AG04449 (cell line): Measurements from ENCODE around the gene RBBP5.

Source experiments
- CTCF ChIA-PET: fragments of 350-600 bp; formaldehyde crosslinking; extraction: SDS; loops from one replicate; lab custom pipeline; 2021; ENCODE audit warnings: antibody characterized with exemption; lab: Yijun Ruan, JAX
- POLR2A ChIA-PET: fragments of 400-600, 350-600 bp; formaldehyde crosslinking; extraction: SDS; loops from one replicate; lab custom pipeline; 2020; ENCODE audit warnings: antibody characterized with exemption, inconsistent platforms; lab: Yijun Ruan, JAX
- DNase-seq: peaks from one replicate; pipeline ENCODE4 v3.0.0-alpha.2; 2010; ENCODE audit warnings: low read depth, low spot score
- H3K4me3 ChIP-seq: 2 replicates; pipeline ENCODE4 v1.5.1; 2011; ENCODE audit warnings: low read depth, mild to moderate bottlenecking, control low read depth, low read length
- CTCF ChIP-seq: IDR thresholded peaks from one replicate; pipeline ENCODE4 v1.5.1; 2011; ENCODE audit warnings: mild to moderate bottlenecking, moderate library complexity, low read length, control low read depth, inconsistent platforms; ENCODE audit not compliant: insufficient read depth; ENCODE audit errors: missing control alignments

The RBBP5 gene

GRCh38 chr1:205075642-205076155 is 46.1 kb downstream of the RBBP5 start:
- no peak overlapping the region for H3K4me3 ChIP-seq
- ChIA-PET CTCF (interaction anchor here (1.3 to 10.0 kb wide), 7 partner anchors 10 to 180 kb away, joined by 3 to 103 read pairs (median 8); no protein-coding TSS in a partner anchor), POLR2A (no interaction called here)
- TF ChIP-seq CTCF: no peak
- no peak for DNase-seq

GRCh38 chr1:205074513-205074912 is 47.3 kb downstream of the RBBP5 start:
- no peak overlapping the region for H3K4me3 ChIP-seq
- TF ChIP-seq CTCF: no peak
- DNase-seq: no peak
- ChIA-PET CTCF (interaction anchor here (0.6 to 10.0 kb wide), 7 partner anchors 11 to 268 kb away, joined by 3 to 103 read pairs (median 8); no protein-coding TSS in a partner anchor), POLR2A (no interaction called here)

GRCh38 chr1:205074084-205074483 is 47.7 kb downstream of the RBBP5 start:
- POLR2A ChIA-PET: no interaction called here
- H3K4me3 ChIP-seq: no peak overlapping the region
- TF ChIP-seq CTCF: no peak
- CTCF ChIA-PET: interaction anchor here (0.6 to 10.0 kb wide), 6 partner anchors 12 to 267 kb away, joined by 3 to 103 read pairs (median 16); no protein-coding TSS in a partner anchor
- DNase-seq: no peak

- DNase-seq: no peak
- ChIA-PET POLR2A (no interaction called here), CTCF (interaction anchor here (0.6 to 4.9 kb wide), 4 partner anchors 11 to 267 kb away, joined by 3 to 51 read pairs (median 10); no protein-coding TSS in a partner anchor)
- H3K4me3 ChIP-seq: no peak overlapping the region
- TF ChIP-seq CTCF: no peak
These were observed 48.3 kb downstream of the RBBP5 start for GRCh38 chr1:205073511-205073910.

- ChIA-PET CTCF (interaction anchor here (1.3 to 4.9 kb wide), 3 partner anchors 11 to 183 kb away, joined by 3 to 51 read pairs (median 4); no protein-coding TSS in a partner anchor), POLR2A (no interaction called here)
These were observed 48.9 kb downstream of the RBBP5 start for GRCh38 chr1:205072881-205073280.

More at GRCh38 chr1:205072881-205073280, 48.9 kb downstream of the RBBP5 start:
- no peak for TF ChIP-seq CTCF
- no peak for DNase-seq
- H3K4me3 ChIP-seq: no peak overlapping the region
